ENCODE measurements around the gene TMEM164. TPM values are rescaled to one million over a fixed set of nuclear protein-coding genes. Genes with fewer than 3 reads are reported as not detected.

Gene TMEM164
- total RNA-seq, 2 experiments from 2014 or later: 18.2 to 22.3 TPM

- POLR2A ChIA-PET: no interaction called here
- Mint-ChIP-seq H3K27ac (no peak overlapping the region), H3K9me3 (no peaks in the 10 kb centered on the region), H3K27me3 (no peaks in the 10 kb centered on the region), H3K4me1 (no peaks in the 10 kb centered on the region), H3K4me3 (no peak overlapping the region), H3K36me3 (peaks cover 1% of the 10 kb centered on the region)
- DNase-seq (no peak), ATAC-seq (ENCODE audit: low read depth) (no peak)
Measured at GRCh38 chrX:110125446-110126162, 122.7 kb downstream of the TMEM164 start.

DNA sequence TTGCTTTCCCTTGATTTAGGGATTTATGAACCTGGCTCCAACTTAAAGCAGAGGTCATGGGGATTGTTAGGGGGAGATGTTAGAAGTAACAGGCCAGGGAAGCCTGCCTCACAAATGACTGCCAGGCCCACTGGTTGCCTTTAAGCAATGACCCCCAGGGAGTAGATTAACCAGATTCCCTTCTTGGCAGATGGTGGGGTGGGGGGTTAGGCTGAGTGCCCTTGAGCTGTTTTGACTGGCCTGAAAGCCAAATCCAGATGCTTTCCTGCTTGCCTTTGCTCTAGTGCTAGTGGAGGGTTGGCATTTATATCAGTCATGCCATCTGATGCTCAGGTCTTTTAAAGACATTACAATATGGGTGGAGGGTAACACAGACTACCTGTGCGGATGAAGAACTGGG, 128.1 kb downstream of the TMEM164 start:
- POLR2A ChIA-PET: no interaction called here
- no peak for DNase-seq
- ATAC-seq (ENCODE audit: low read depth): no peak
- Mint-ChIP-seq H3K4me3 (no peak overlapping the region), H3K27me3 (no peaks in the 10 kb centered on the region), H3K27ac (no peak overlapping the region), H3K9me3 (no peaks in the 10 kb centered on the region), H3K36me3 (peaks cover 3% of the 10 kb centered on the region), H3K4me1 (no peaks in the 10 kb centered on the region)

- Mint-ChIP-seq H3K27me3 (no peaks in the 10 kb centered on the region), H3K4me1 (no peaks in the 10 kb centered on the region), H3K36me3 (peaks cover 3% of the 10 kb centered on the region), H3K9me3 (no peaks in the 10 kb centered on the region), H3K27ac (no peak overlapping the region), H3K4me3 (no peak overlapping the region)
- ATAC-seq (ENCODE audit: low read depth) (no peak), DNase-seq (no peak)
- POLR2A ChIA-PET: no interaction called here
Measured at GRCh38 chrX:110132450-110133114, 129.7 kb downstream of the TMEM164 start.

- Mint-ChIP-seq H3K27me3 (no peaks in the 10 kb centered on the region), H3K36me3 (peaks cover 3% of the 10 kb centered on the region), H3K4me3 (no peak overlapping the region), H3K4me1 (no peaks in the 10 kb centered on the region), H3K9me3 (no peaks in the 10 kb centered on the region), H3K27ac (no peak overlapping the region)
- POLR2A ChIA-PET: interaction anchor here (0.6 kb wide), 1 partner anchor 267 kb away, joined by 4 read pairs; no protein-coding TSS in a partner anchor
- DNase-seq: no peak
- no peak for ATAC-seq (ENCODE audit: low read depth)
Measured at GRCh38 chrX:110133735-110134370, 130.9 kb downstream of the TMEM164 start.

- H3K4me3 Mint-ChIP-seq: no peak overlapping the region
- POLR2A ChIA-PET: no interaction called here
- ATAC-seq (ENCODE audit: low read depth) (no peak), DNase-seq (no peak)
- H3K4me1 Mint-ChIP-seq: no peaks in the 10 kb centered on the region
- peaks cover 3% of the 10 kb centered on the region for H3K36me3 Mint-ChIP-seq
- H3K27ac Mint-ChIP-seq: no peak overlapping the region
- no peaks in the 10 kb centered on the region for H3K9me3 Mint-ChIP-seq
- H3K27me3 Mint-ChIP-seq: no peaks in the 10 kb centered on the region
Measured at GRCh38 chrX:110135618-110136017, 132.7 kb downstream of the TMEM164 start.

GRCh38 chrX:110136136-110136535, 133.2 kb downstream of the TMEM164 start:
- H3K4me1 Mint-ChIP-seq: no peaks in the 10 kb centered on the region
- ATAC-seq (ENCODE audit: low read depth) (no peak), DNase-seq (no peak)
- H3K9me3 Mint-ChIP-seq: no peaks in the 10 kb centered on the region
- POLR2A ChIA-PET: no interaction called here
- H3K27me3 Mint-ChIP-seq: no peaks in the 10 kb centered on the region
- no peak overlapping the region for H3K27ac Mint-ChIP-seq
- H3K36me3 Mint-ChIP-seq: peaks cover 3% of the 10 kb centered on the region
- no peak overlapping the region for H3K4me3 Mint-ChIP-seq

GRCh38 chrX:110138557-110138956, 135.6 kb downstream of the TMEM164 start:
- no peak overlapping the region for H3K4me3 Mint-ChIP-seq
- ATAC-seq (ENCODE audit: low read depth) (no peak), DNase-seq (no peak)
- no peak overlapping the region for H3K27ac Mint-ChIP-seq
- POLR2A ChIA-PET: no interaction called here
- H3K27me3 Mint-ChIP-seq: no peaks in the 10 kb centered on the region
- H3K4me1 Mint-ChIP-seq: no peaks in the 10 kb centered on the region
- H3K9me3 Mint-ChIP-seq: no peaks in the 10 kb centered on the region
- peaks cover 3% of the 10 kb centered on the region for H3K36me3 Mint-ChIP-seq

DNA sequence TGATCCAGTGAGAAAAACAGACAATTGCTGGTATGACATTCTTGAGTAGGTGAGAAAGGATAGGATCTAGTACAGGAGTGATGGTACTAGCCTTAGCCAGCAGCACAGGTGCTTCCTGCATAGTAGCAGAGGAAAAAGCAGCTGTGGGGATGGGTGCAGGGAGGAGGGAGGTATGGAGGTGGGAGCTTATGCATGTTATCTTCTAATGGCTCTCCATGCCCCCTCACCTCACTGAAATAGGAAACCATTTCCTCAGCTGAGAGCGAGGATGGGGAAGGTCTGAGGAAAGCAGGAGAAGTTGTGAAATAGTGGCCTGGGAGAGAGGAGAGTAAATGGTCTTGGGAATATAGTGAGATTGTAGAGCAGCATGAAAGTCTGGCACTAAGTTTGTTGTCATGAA, 136.3 kb downstream of the TMEM164 start:
- Mint-ChIP-seq H3K4me1 (no peaks in the 10 kb centered on the region), H3K27me3 (no peaks in the 10 kb centered on the region), H3K9me3 (no peaks in the 10 kb centered on the region), H3K36me3 (no peaks in the 10 kb centered on the region), H3K4me3 (no peak overlapping the region), H3K27ac (no peak overlapping the region)
- DNase-seq: no peak
- no peak for ATAC-seq (ENCODE audit: low read depth)
- POLR2A ChIA-PET: no interaction called here

GRCh38 chrX:110142096-110142495, 139.2 kb downstream of the TMEM164 start:
- DNase-seq (no peak), ATAC-seq (ENCODE audit: low read depth) (no peak)
- Mint-ChIP-seq H3K36me3 (no peaks in the 10 kb centered on the region), H3K27me3 (no peaks in the 10 kb centered on the region), H3K4me1 (peaks cover 3% of the 10 kb centered on the region), H3K27ac (no peak overlapping the region), H3K9me3 (no peaks in the 10 kb centered on the region), H3K4me3 (no peak overlapping the region)
- POLR2A ChIA-PET: no interaction called here

DNA sequence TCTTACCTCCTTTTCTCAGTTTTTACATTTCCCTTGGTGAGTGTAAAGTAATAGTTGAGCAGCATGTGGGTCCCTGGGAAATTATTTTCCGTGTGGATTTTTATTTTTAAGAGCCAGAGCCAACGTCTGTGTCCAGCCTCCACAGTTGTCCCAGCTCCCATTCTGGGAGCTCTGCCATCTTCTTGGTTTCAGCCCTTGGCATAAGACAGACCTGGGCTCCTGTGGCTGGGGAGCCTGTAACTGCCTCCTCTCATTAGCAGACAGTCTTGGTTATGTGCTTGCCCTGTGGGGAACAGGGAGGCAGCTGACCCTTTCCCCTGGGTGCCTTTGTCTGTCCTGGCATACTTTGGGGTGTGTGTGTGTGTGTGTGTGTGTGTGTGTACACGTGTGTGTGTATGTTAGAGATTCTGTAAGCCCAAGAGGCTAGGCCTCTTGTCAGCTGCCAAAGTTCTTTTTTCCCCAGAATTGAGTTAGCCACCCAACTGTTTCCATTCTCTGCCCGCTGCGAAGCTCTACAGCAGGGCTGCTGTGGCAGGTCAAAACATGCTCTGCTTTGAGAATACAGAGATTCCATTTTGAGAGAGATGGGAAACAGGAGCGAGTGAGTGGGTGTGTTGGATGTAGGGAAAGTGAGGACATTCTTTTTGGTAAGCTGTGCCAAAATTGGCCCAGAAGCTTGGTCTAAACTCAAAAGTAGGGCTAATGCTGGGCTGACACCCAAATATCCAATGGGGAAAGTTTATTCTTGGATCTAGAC, 140.7 kb downstream of the TMEM164 start:
- Mint-ChIP-seq H3K27me3 (no peaks in the 10 kb centered on the region), H3K9me3 (no peaks in the 10 kb centered on the region), H3K36me3 (no peaks in the 10 kb centered on the region), H3K4me1 (peaks cover 3% of the 10 kb centered on the region), H3K27ac (no peak overlapping the region), H3K4me3 (no peak overlapping the region)
- DNase-seq (no peak), ATAC-seq (ENCODE audit: low read depth) (no peak)
- POLR2A ChIA-PET: no interaction called here

- Mint-ChIP-seq H3K36me3 (peaks cover 1% of the 10 kb centered on the region), H3K27ac (no peak overlapping the region), H3K4me1 (peaks cover 3% of the 10 kb centered on the region), H3K9me3 (no peaks in the 10 kb centered on the region), H3K4me3 (no peak overlapping the region), H3K27me3 (no peaks in the 10 kb centered on the region)
- POLR2A ChIA-PET: no interaction called here
- no peak for ATAC-seq (ENCODE audit: low read depth)
- no peak for DNase-seq
Measured at GRCh38 chrX:110145311-110145710, 142.4 kb downstream of the TMEM164 start.

- ATAC-seq (ENCODE audit: low read depth) (no peak), DNase-seq (no peak)
- Mint-ChIP-seq H3K4me3 (no peak overlapping the region), H3K4me1 (peaks cover 3% of the 10 kb centered on the region), H3K27me3 (no peaks in the 10 kb centered on the region), H3K27ac (no peak overlapping the region), H3K36me3 (peaks cover 1% of the 10 kb centered on the region), H3K9me3 (no peaks in the 10 kb centered on the region)
- POLR2A ChIA-PET: no interaction called here
Measured at GRCh38 chrX:110145854-110146253, 142.9 kb downstream of the TMEM164 start.

DNA sequence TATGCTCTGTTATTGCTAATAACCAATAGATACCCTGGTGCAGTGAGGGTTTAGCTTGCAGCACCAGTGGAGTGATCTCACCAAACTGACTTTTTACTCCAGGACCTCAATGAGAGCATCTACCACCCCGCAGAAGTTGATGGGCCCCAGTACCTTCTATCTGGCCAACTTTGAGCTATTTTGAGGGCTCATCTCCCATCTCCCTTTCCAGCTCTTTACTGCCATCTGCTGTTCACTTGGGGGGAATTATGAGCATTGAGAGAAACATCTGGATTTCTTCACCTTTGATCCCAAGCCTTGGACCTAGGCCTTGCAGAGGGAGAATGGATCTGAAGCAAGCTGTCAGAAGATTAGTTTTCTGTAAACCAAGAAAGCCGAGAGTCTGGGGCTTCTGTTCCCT, 143.6 kb downstream of the TMEM164 start:
- H3K4me3 Mint-ChIP-seq: no peak overlapping the region
- no peak overlapping the region for H3K27ac Mint-ChIP-seq

More for the DNA sequence above, 143.6 kb downstream of the TMEM164 start:
- POLR2A ChIA-PET: no interaction called here
- H3K36me3 Mint-ChIP-seq: peaks cover 1% of the 10 kb centered on the region
- ATAC-seq (ENCODE audit: low read depth): peak; percentile 52
- H3K27me3 Mint-ChIP-seq: no peaks in the 10 kb centered on the region
- no peak for DNase-seq
- H3K4me1 Mint-ChIP-seq: peaks cover 3% of the 10 kb centered on the region
- no peaks in the 10 kb centered on the region for H3K9me3 Mint-ChIP-seq

Measured in activated naive CD8-positive, alpha-beta T cell treated with anti-CD3 and anti-CD28 coated beads, Interleukin-2, amount 10 ng/mL, durations not matched to agents 7 days and 5 days (primary cell).